Lung (tissue), 12 donors: Measurements from ENCODE around the gene ZNF768. TPM values are rescaled to one million over a fixed set of nuclear protein-coding genes. Genes with fewer than 3 reads are reported as not detected.

Source experiments
- ATAC-seq: fragments of 200-7000 bp; cut with Tn5 transposase; one replicate; pipeline ENCODE4 v1.9.1; 2020; ENCODE audit warnings: moderate number of reproducible peaks; ENCODE audit not compliant: insufficient read depth, low FRiP score
- DNase-seq, 3 donors: peaks; one replicate each; pipeline ENCODE4 v3.0.0-alpha.2; 2013 to 2017
- H3K27ac ChIP-seq, 2 donors: one replicate each; pipeline ENCODE4 v1.5.1; 2013; ENCODE audit warnings: mild to moderate bottlenecking in 2 of 2, moderate library complexity in 2 of 2, control low read depth in 1 of 2, inconsistent platforms in 1 of 2, low read depth in 1 of 2, low read length in 1 of 2
- H3K27me3 ChIP-seq, 3 donors: one replicate each; pipeline ENCODE4 v1.5.1; 2013; ENCODE audit warnings: low read length in 2 of 3; ENCODE audit not compliant: control insufficient read depth in 3 of 3, insufficient read depth in 3 of 3
- H3K36me3 ChIP-seq, 4 donors: one replicate each; pipeline ENCODE4 v1.5.1; 2013; ENCODE audit warnings: low read length in 4 of 4, mild to moderate bottlenecking in 1 of 4, moderate library complexity in 1 of 4; ENCODE audit not compliant: control insufficient read depth in 4 of 4, insufficient read depth in 4 of 4
- H3K4me1 ChIP-seq, 5 donors: one replicate each; pipeline ENCODE4 v1.5.1; 2013; ENCODE audit warnings: low read length in 5 of 5, mild to moderate bottlenecking in 2 of 5, moderate library complexity in 1 of 5; ENCODE audit not compliant: control insufficient read depth in 5 of 5, insufficient read depth in 5 of 5
- H3K4me3 ChIP-seq: one replicate; pipeline ENCODE4 v1.5.1; 2013; ENCODE audit warnings: mild to moderate bottlenecking, control low read depth, moderate library complexity
- H3K9ac ChIP-seq, 2 donors: one replicate each; pipeline ENCODE4 v1.5.1; 2013; ENCODE audit warnings: low read length in 2 of 2, control low read depth in 1 of 2; ENCODE audit not compliant: insufficient read depth in 1 of 2
- H3K9me3 ChIP-seq, 4 donors: one replicate each; pipeline ENCODE4 v1.5.1; 2013; ENCODE audit warnings: low read length in 3 of 4, mild to moderate bottlenecking in 1 of 4, moderate library complexity in 1 of 4; ENCODE audit not compliant: control insufficient read depth in 4 of 4, insufficient read depth in 3 of 4
- CTCF ChIP-seq: IDR thresholded peaks from 2 replicates; pipeline ENCODE4 v1.5.1; 2012; ENCODE audit warnings: mild to moderate bottlenecking; ENCODE audit errors: control extremely low read depth, extremely low read depth
- WGBS, 2 donors: extraction: QIAGEN DNeasy Blood & Tissue Kit; methylation state at CpG; one replicate each; pipeline ENCODE4 v1.1.7; 2013; 5-methylcytosine and 5-hydroxymethylcytosine counted together
- polyA plus RNA-seq, 2 donors: library from polyadenylated mRNA; stranded (reverse); fragments of 200-250 nt; gene quantifications; one replicate each; pipeline ENCODE4 v1.2.1, GENCODE V29; 2013
- total RNA-seq, 2 donors: library from RNA; depleted of rRNA in 1 of 2; stranded (reverse); fragments of >200 nt in 1 of 2; gene quantifications; one replicate each; pipeline ENCODE4 v1.2.1, GENCODE V29; 2014 to 2021
- donor health status: control.
- donor health status: control.
- donor health status: Bipolar disorder and iron deficiency.
- donor health status: healthy.
- donor health status: DM: yes; HTN: yes; CAD: no.

The ZNF768 gene
- total and polyA plus RNA-seq, 4 donors = 17.9 to 45.1 (median 27.0) TPM

- ATAC-seq (no peak), DNase-seq (no peak)
- Histone ChIP-seq H3K4me3 (no peak overlapping the region), H3K9me3 (no peaks in the 10 kb centered on the region), H3K9ac (no peak overlapping the region), H3K36me3 (peaks cover 0 to 4% (median 0%) of the 10 kb centered on the region in 4 donors), H3K27me3 (no peaks in the 10 kb centered on the region), H3K4me1 (peaks cover 3 to 10% (median 6%) of the 10 kb centered on the region in 5 donors), H3K27ac (no peak overlapping the region)
- TF ChIP-seq CTCF = no peak
- 70 to 80% methylated on average over 8 of the region's 8 CpGs for WGBS, 2 donors
These were observed 39.6 kb upstream of the ZNF768 start for GRCh38 chr16:30565984-30566383.

- ATAC-seq = no peak
- no peak overlapping the region for H3K4me3 ChIP-seq
- no peak overlapping the region for H3K27ac ChIP-seq
- H3K9me3 ChIP-seq = no peaks in the 10 kb centered on the region
- no peak for TF ChIP-seq CTCF
- DNase-seq = no peak
- WGBS, 2 donors = 69 to 76% methylated on average over 7 of the region's 7 CpGs
- H3K36me3 ChIP-seq = peaks cover 0 to 4% (median 0%) of the 10 kb centered on the region in 4 donors
- H3K27me3 ChIP-seq = no peaks in the 10 kb centered on the region
- H3K4me1 ChIP-seq = peaks cover 3 to 8% (median 6%) of the 10 kb centered on the region in 5 donors
- H3K9ac ChIP-seq = no peak overlapping the region
These were observed 39.2 kb upstream of the ZNF768 start for GRCh38 chr16:30565526-30565925.

- Histone ChIP-seq H3K27me3 (no peaks in the 10 kb centered on the region), H3K9ac (no peak overlapping the region), H3K27ac (peak overlapping the region in 1 of 2 donors; percentile 92), H3K36me3 (no peaks in the 10 kb centered on the region), H3K9me3 (no peaks in the 10 kb centered on the region), H3K4me3 (no peak overlapping the region), H3K4me1 (peaks cover 0 to 9% (median 0%) of the 10 kb centered on the region in 5 donors)
- WGBS, 2 donors = 92 to 95% methylated on average over 14 of the region's 14 CpGs
- ATAC-seq (no peak), DNase-seq (no peak)
- no peak for TF ChIP-seq CTCF
These were observed 35.7 kb upstream of the ZNF768 start for GRCh38 chr16:30562021-30562420.

GRCh38 chr16:30561089-30561816 lies 34.9 kb upstream of the ZNF768 start:
- peak in 1 of 3 donors; percentile 32 for DNase-seq
- no peaks in the 10 kb centered on the region for H3K27me3 ChIP-seq
- 11 to 13% methylated on average over 46 of the region's 46 CpGs for WGBS, 2 donors
- ATAC-seq = no peak
- peak overlapping the region; percentile 3 to 92 for H3K27ac ChIP-seq
- TF ChIP-seq CTCF = no peak
- no peaks in the 10 kb centered on the region for H3K36me3 ChIP-seq
- H3K9ac ChIP-seq = peak overlapping the region in 1 of 2 donors; percentile 62
- peaks cover 0 to 10% (median 0%) of the 10 kb centered on the region in 5 donors for H3K4me1 ChIP-seq
- H3K9me3 ChIP-seq = no peaks in the 10 kb centered on the region
- H3K4me3 ChIP-seq = peak overlapping the region; percentile 54
